HCT116 (cell line): ENCODE results near the gene BNIP1. TPM values are rescaled to one million over a fixed set of nuclear protein-coding genes. Genes with fewer than 3 reads are reported as not detected.

Experiments used
- ATAC-seq: fragments of 200-7000 bp; cut with Tn5 transposase; 2 replicates; pipeline ENCODE4 v1.9.1; 2020; ENCODE audit warnings: mild to moderate bottlenecking, moderate library complexity
- BruUV-seq: library from RNA; stranded (reverse); fragments of 400-500 nt; replicated peaks from 2 replicates; lab custom pipeline; 2021; lab: Mats Ljungman, UMichigan
- CTCF ChIA-PET: fragments of 300-600 bp; sonication (Branson Sonifier 250); formaldehyde crosslinking; loops from one replicate; lab custom pipeline; 2021; ENCODE audit warnings: antibody characterized with exemption; lab: Charles Lee
- POLR2A ChIA-PET: fragments of 300-600, 350-600 bp; sonication (Branson Sonifier 250); formaldehyde crosslinking; loops from one replicate; lab custom pipeline; 2021; ENCODE audit warnings: antibody characterized with exemption; lab: Charles Lee
- RAD21 ChIA-PET, 2 experiments: fragments of 300-600 bp; sonication (Branson Sonifier 250); formaldehyde crosslinking; loops; one replicate each; lab custom pipeline; 2023; ENCODE audit warnings: low total read pairs in 2 of 2; ENCODE audit not compliant: uncharacterized antibody in 2 of 2, unreplicated experiment in 2 of 2, low non-redundant PET in 1 of 2; lab: Charles Lee
- DNase-seq: peaks from one replicate; pipeline ENCODE4 v3.0.0-alpha.2; 2010; ENCODE audit warnings: low read depth, low spot score
- H2AFZ ChIP-seq: fragments of 200-600 bp; shearing (Covaris generic), sonication (generic); 2 replicates; pipeline ENCODE4 v1.6.1; 2017; ENCODE audit warnings: low read depth, mixed run types, mixed read lengths, antibody characterized with exemption, low read length; ENCODE audit not compliant: poor library complexity, severe bottlenecking
- H3K27ac ChIP-seq: 2 replicates; pipeline ENCODE4 v1.5.1; 2012; ENCODE audit warnings: low read depth, low read length
- H3K27me3 ChIP-seq: fragments of 200-600 bp; sonication (generic); 2 replicates; pipeline ENCODE4 v1.6.1; 2016; ENCODE audit warnings: mixed run types, low read length, mixed read lengths; ENCODE audit not compliant: insufficient read depth
- H3K36me3 ChIP-seq, 2 experiments: fragments of 200-500 bp in 1 of 2; fragments of 200-600 bp in 1 of 2; sonication (Bioruptor generic) in 1 of 2; sonication (generic) in 1 of 2; 2 replicates each; pipeline versions ENCODE4 v1.5.1 to v1.6.1; 2014 to 2016; ENCODE audit warnings: low read length in 2 of 2, inconsistent platforms in 1 of 2, mixed read lengths in 1 of 2, mixed run types in 1 of 2; ENCODE audit not compliant: insufficient read depth in 2 of 2, control insufficient read depth in 1 of 2
- H3K4me1 ChIP-seq, 2 experiments: fragments of 200-600 bp in 1 of 2; sonication (generic) in 1 of 2; 2 replicates each; pipeline versions ENCODE4 v1.5.1 to v1.6.1; 2012 to 2017; ENCODE audit warnings: low read length in 2 of 2, inconsistent platforms in 1 of 2, mild to moderate bottlenecking in 1 of 2, mixed read lengths in 1 of 2, mixed run types in 1 of 2, moderate library complexity in 1 of 2; ENCODE audit not compliant: insufficient read depth in 2 of 2, control insufficient read depth in 1 of 2
- H3K4me2 ChIP-seq: fragments of 200-600 bp; sonication (generic); 2 replicates; pipeline ENCODE4 v1.6.1; 2017; ENCODE audit warnings: mixed run types, low read length, mixed read lengths
- H3K4me3 ChIP-seq, 2 experiments: fragments of 200-600 bp in 1 of 2; sonication (generic) in 1 of 2; replicated peaks in 1 of 2; 2 replicates each; pipeline ENCODE4 v1.5.1; 2011 to 2016; ENCODE audit warnings: low read length in 2 of 2, control low read depth in 1 of 2, low read depth in 1 of 2, mild to moderate bottlenecking in 1 of 2, mixed read lengths in 1 of 2, mixed run types in 1 of 2
- H3K79me2 ChIP-seq: fragments of 200-600 bp; sonication (generic); 2 replicates; pipeline ENCODE4 v1.6.1; 2017; ENCODE audit warnings: mild to moderate bottlenecking, mixed run types, low read length, moderate library complexity, mixed read lengths; ENCODE audit not compliant: insufficient read depth
- H3K9ac ChIP-seq: fragments of 200-600 bp; sonication (generic); 2 replicates; pipeline ENCODE4 v1.6.1; 2016; ENCODE audit warnings: low read length, mixed read lengths
- H3K9me2 ChIP-seq: fragments of 200-600 bp; sonication (generic), shearing (Covaris generic); 2 replicates; pipeline ENCODE4 v1.6.1; 2017; ENCODE audit warnings: mixed run types, mild to moderate bottlenecking, moderate library complexity; ENCODE audit not compliant: insufficient read depth
- H3K9me3 ChIP-seq, 2 experiments: fragments of 200-500 bp in 1 of 2; fragments of 200-600 bp in 1 of 2; sonication (Bioruptor generic) in 1 of 2; sonication (generic) in 1 of 2; 2 replicates each; pipeline ENCODE4 v1.6.1; 2014 to 2017; ENCODE audit warnings: low read length in 2 of 2, mixed read lengths in 2 of 2, inconsistent platforms in 1 of 2, low read depth in 1 of 2, mild to moderate bottlenecking in 1 of 2, mixed run types in 1 of 2, moderate library complexity in 1 of 2; ENCODE audit not compliant: control insufficient read depth in 1 of 2, insufficient read depth in 1 of 2
- H4K20me1 ChIP-seq: fragments of 200-600 bp; sonication (generic), shearing (Covaris generic); 2 replicates; pipeline ENCODE4 v1.6.1; 2017; ENCODE audit warnings: mixed run types, mild to moderate bottlenecking, moderate library complexity; ENCODE audit not compliant: insufficient read depth
- CBX3 ChIP-seq: IDR thresholded peaks from 2 replicates; pipeline ENCODE4 v1.6.1; 2012; ENCODE audit warnings: low read depth
- CEBPB ChIP-seq: IDR thresholded peaks from 2 replicates; pipeline ENCODE4 v1.6.1; 2012; ENCODE audit warnings: low read depth
- EGR1 ChIP-seq: IDR thresholded peaks from 2 replicates; pipeline ENCODE4 v1.6.1; 2012; ENCODE audit warnings: low read depth
- FOSL1 ChIP-seq: IDR thresholded peaks from 2 replicates; pipeline ENCODE4 v1.6.1; 2012; ENCODE audit warnings: low read depth
- JUND ChIP-seq: IDR thresholded peaks from 2 replicates; pipeline ENCODE4 v1.6.1; 2012
- POLR2AphosphoS5 ChIP-seq: IDR thresholded peaks from 2 replicates; pipeline ENCODE4 v1.6.1; 2011; ENCODE audit warnings: mild to moderate bottlenecking, low read depth, low read length, moderate library complexity
- TCF7L2 ChIP-seq: IDR thresholded peaks from 2 replicates; pipeline ENCODE4 v1.7.0; 2011; ENCODE audit warnings: borderline replicate concordance, inconsistent platforms; ENCODE audit not compliant: insufficient read depth, insufficient read length; ENCODE audit errors: extremely low read depth
- YY1 ChIP-seq: IDR thresholded peaks from 2 replicates; pipeline ENCODE4 v1.6.1; 2011; ENCODE audit warnings: low read length, low read depth, moderate library complexity, mild to moderate bottlenecking; ENCODE audit not compliant: insufficient replicate concordance; ENCODE audit errors: extremely low read depth
- ZNF274 ChIP-seq: fragments of 200-500 bp; sonication (Bioruptor generic); IDR thresholded peaks from 2 replicates; pipeline ENCODE4 v1.6.1; 2014; ENCODE audit warnings: mild to moderate bottlenecking, low read depth, low read length, inconsistent platforms
- intact Hi-C: fragments of 100-400 bp; cut with micrococcal nuclease; formaldehyde crosslinking; loops from 2 replicates; pipeline ENCODE4 v1.10.0; 2022
- total RNA-seq: library from RNA; stranded (reverse); gene quantifications from one replicate; pipeline ENCODE4 v1.2.1, GENCODE V29; 2021; ENCODE audit not compliant: unreplicated experiment
- TF ChIP-seq, protein P1 (sequence below), 3 experiments: fragments of 200-600 bp in 1 of 3; sonication (generic) in 1 of 3; IDR thresholded peaks in 2 of 3; conservative IDR thresholded peaks in 1 of 3; 2 replicates each; pipeline ENCODE4 v1.5.1; 2012 to 2017; ENCODE audit warnings: low read depth in 2 of 3, low read length in 2 of 3, antibody characterized with exemption in 1 of 3, borderline replicate concordance in 1 of 3, control low read depth in 1 of 3, mild to moderate bottlenecking in 1 of 3, mixed read lengths in 1 of 3, mixed run types in 1 of 3, moderate library complexity in 1 of 3; ENCODE audit not compliant: insufficient read depth in 1 of 3
- TF ChIP-seq, protein P2 (sequence below): IDR thresholded peaks from 2 replicates; pipeline ENCODE4 v1.6.1; 2012
- TF ChIP-seq, protein P3 (sequence below): IDR thresholded peaks from 2 replicates; pipeline ENCODE4 v1.6.1; 2011; ENCODE audit warnings: mild to moderate bottlenecking, low read length, moderate library complexity; ENCODE audit not compliant: insufficient replicate concordance; ENCODE audit errors: extremely low read depth

BNIP1 gene
- total RNA-seq, 1 experiment from 2014 or later, result 18.6 TPM

DNA sequence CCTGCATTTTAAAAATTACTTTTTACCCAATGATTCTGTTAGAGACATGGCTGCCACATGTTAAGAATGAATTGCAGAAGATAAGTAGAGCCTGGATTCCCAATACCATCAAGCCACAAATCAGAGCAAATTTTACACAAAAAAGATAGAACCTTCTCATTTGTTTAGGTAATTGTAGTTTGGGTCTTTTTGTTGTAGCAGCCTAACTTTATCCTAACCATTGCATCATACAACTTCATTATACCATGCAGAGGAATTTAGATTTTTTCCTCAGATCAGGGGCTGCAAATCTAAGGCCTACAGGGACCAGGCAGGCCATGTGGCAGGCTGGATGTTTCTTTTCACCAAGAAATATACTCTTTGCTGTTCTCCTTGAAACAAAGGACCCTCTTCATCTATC, 56.0 kb downstream of the BNIP1 start:
- H3K36me3 ChIP-seq, result no peaks in the 10 kb centered on the region
- no peak overlapping the region for H3K4me2 ChIP-seq
- H4K20me1 ChIP-seq, result no peaks in the 10 kb centered on the region
- H3K27me3 ChIP-seq, result peaks cover 3% of the 10 kb centered on the region; the same call in 1 of the 2 replicates
- intact Hi-C loops, result loop anchor here (5.0 kb wide), 1 partner anchor 218 kb away; the partner anchor contains the start of gene ATP6V0E1
- no peaks in the 10 kb centered on the region for H3K79me2 ChIP-seq
- H3K4me3 ChIP-seq, result no peak overlapping the region
- DNase-seq, result no peak
- H3K9me2 ChIP-seq, result no peaks in the 10 kb centered on the region
- POLR2A ChIA-PET, result no interaction called here
- BruUV-seq, result no TSS peak
- H3K4me1 ChIP-seq, result peaks cover 9 to 22% of the 10 kb centered on the region in 2 experiments
- no peak overlapping the region for H3K27ac ChIP-seq
- no peak overlapping the region for H2AFZ ChIP-seq
- no peak overlapping the region for H3K9ac ChIP-seq
- peaks cover 0 to 15% of the 10 kb centered on the region in 2 experiments; a peak in 2 of 4 replicates for H3K9me3 ChIP-seq
- ATAC-seq, result no peak
- CTCF ChIA-PET, result no interaction called here
- TF ChIP-seq EGR1, result no peak
- TF ChIP-seq POLR2AphosphoS5, result no peak
- no peak for TF ChIP-seq JUND
- RAD21 ChIA-PET, result no interaction called here

DNA sequence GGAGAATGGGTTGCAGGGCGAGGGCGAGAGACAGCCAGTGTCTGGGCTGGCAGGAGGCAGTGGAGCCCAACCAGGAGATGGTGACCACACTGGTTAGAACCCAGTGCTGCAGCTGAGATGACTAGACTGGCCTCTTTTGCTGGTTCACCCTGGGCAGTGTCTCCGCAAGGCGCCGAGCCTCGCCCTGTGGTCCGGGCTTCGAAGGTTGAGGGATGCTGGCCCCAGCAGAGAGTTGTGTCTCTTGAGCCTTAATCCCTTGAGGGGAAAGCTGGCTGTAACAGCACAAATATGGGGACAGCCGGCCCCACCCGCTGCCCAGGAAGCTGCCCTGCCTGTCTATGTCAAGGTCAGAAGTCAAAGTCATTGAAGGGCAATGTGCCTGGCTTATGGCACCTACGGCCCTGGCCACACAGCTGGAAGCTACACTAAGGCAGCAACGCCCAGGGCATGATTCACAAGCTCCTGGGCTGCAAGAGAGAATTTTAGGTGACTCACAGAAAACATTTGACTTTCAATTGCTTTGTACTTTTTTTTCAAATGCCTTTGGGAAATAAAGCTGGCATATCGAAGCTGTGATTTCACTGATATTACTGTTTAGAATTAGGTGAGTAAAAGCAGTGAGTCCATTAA, 57.4 kb downstream of the BNIP1 start:
- POLR2A ChIA-PET, result no interaction called here
- peak overlapping the region; percentile 1 for H2AFZ ChIP-seq
- H3K36me3 ChIP-seq, result no peaks in the 10 kb centered on the region
- intact Hi-C loops, result loop anchor here (5.0 kb wide), 1 partner anchor 219 kb away; the partner anchor contains the start of gene ATP6V0E1
- no TSS peak for BruUV-seq
- H3K79me2 ChIP-seq, result no peaks in the 10 kb centered on the region
- H3K9ac ChIP-seq, result peak overlapping the region; percentile 10; the same call in 1 of the 2 replicates
- ATAC-seq (peak; percentile 86), DNase-seq (peak; percentile 49)
- RAD21 ChIA-PET, result no interaction called here
- H3K9me3 ChIP-seq, result peaks cover 0 to 15% of the 10 kb centered on the region in 2 experiments; a peak in 2 of 4 replicates
- peaks cover 15% of the 10 kb centered on the region; the same call in 1 of the 2 replicates for H3K27me3 ChIP-seq
- H3K4me1 ChIP-seq, result peaks cover 9 to 22% of the 10 kb centered on the region in 2 experiments
- CTCF ChIA-PET, result interaction anchor here (0.8 to 0.9 kb wide), 2 partner anchors 218 to 495 kb away, joined by 3 to 5 read pairs; partner anchors contain the start of gene ATP6V0E1
- H3K4me3 ChIP-seq, result no peak overlapping the region
- no peak overlapping the region for H3K27ac ChIP-seq
- H4K20me1 ChIP-seq, result no peaks in the 10 kb centered on the region
- H3K9me2 ChIP-seq, result no peaks in the 10 kb centered on the region
- peak overlapping the region; percentile 60 for H3K4me2 ChIP-seq
- TF ChIP-seq CEBPB (peak; percentile 47; the same call in 1 of the 2 replicates), CBX3 (peak; percentile 81), ZNF274 (no peak), POLR2AphosphoS5 (no peak), YY1 (no peak), TCF7L2 (peak; percentile 78), FOSL1 (peak; percentile 79), EGR1 (no peak)
- TF ChIP-seq, protein P1, sequence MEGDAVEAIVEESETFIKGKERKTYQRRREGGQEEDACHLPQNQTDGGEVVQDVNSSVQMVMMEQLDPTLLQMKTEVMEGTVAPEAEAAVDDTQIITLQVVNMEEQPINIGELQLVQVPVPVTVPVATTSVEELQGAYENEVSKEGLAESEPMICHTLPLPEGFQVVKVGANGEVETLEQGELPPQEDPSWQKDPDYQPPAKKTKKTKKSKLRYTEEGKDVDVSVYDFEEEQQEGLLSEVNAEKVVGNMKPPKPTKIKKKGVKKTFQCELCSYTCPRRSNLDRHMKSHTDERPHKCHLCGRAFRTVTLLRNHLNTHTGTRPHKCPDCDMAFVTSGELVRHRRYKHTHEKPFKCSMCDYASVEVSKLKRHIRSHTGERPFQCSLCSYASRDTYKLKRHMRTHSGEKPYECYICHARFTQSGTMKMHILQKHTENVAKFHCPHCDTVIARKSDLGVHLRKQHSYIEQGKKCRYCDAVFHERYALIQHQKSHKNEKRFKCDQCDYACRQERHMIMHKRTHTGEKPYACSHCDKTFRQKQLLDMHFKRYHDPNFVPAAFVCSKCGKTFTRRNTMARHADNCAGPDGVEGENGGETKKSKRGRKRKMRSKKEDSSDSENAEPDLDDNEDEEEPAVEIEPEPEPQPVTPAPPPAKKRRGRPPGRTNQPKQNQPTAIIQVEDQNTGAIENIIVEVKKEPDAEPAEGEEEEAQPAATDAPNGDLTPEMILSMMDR (IDR thresholded peaks at IDR 0.05 in 2 of 3, conservative IDR thresholded peaks at IDR 0.05 in 1 of 3; ENCODE audit: borderline replicate concordance in 1 of 3, insufficient read depth in 1 of 3, low read depth in 2 of 3, low read length in 2 of 3), result no peak
- TF ChIP-seq, protein P2, sequence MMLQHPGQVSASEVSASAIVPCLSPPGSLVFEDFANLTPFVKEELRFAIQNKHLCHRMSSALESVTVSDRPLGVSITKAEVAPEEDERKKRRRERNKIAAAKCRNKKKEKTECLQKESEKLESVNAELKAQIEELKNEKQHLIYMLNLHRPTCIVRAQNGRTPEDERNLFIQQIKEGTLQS, result no peak
- TF ChIP-seq, protein P3, sequence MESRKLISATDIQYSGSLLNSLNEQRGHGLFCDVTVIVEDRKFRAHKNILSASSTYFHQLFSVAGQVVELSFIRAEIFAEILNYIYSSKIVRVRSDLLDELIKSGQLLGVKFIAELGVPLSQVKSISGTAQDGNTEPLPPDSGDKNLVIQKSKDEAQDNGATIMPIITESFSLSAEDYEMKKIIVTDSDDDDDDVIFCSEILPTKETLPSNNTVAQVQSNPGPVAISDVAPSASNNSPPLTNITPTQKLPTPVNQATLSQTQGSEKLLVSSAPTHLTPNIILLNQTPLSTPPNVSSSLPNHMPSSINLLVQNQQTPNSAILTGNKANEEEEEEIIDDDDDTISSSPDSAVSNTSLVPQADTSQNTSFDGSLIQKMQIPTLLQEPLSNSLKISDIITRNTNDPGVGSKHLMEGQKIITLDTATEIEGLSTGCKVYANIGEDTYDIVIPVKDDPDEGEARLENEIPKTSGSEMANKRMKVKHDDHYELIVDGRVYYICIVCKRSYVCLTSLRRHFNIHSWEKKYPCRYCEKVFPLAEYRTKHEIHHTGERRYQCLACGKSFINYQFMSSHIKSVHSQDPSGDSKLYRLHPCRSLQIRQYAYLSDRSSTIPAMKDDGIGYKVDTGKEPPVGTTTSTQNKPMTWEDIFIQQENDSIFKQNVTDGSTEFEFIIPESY, result no peak
